CD14-positive monocyte (primary cell): ENCODE measurements around the gene ARFIP2. TPM values are rescaled to one million over a fixed set of nuclear protein-coding genes. Genes with fewer than 3 reads are reported as not detected.

Source experiments
- DNase-seq, 3 donors: peaks; one replicate each; pipeline ENCODE4 v3.0.0-alpha.2; 2011 to 2022
- H2AFZ ChIP-seq: 2 replicates; pipeline ENCODE4 v1.6.0; 2012; ENCODE audit warnings: mild to moderate bottlenecking, low read depth, low read length, inconsistent platforms; ENCODE audit not compliant: insufficient read depth, poor library complexity, severe bottlenecking
- H3K27ac ChIP-seq, 2 donors: 1 replicate in 1 of 2; 2 replicates in 1 of 2; pipeline ENCODE4 v1.5.1; 2012 to 2013; ENCODE audit warnings: low read length in 2 of 2, control low read depth in 1 of 2, inconsistent platforms in 1 of 2, low read depth in 1 of 2, mild to moderate bottlenecking in 1 of 2
- H3K27me3 ChIP-seq, 2 donors: one replicate each; pipeline versions ENCODE4 v1.6.0 to v1.6.1; 2011 to 2013; ENCODE audit warnings: low read length in 2 of 2; ENCODE audit not compliant: control insufficient read depth in 2 of 2, insufficient read depth in 2 of 2
- H3K36me3 ChIP-seq, 2 donors: replicated peaks in 1 of 2; 1 replicate in 1 of 2; 2 replicates in 1 of 2; pipeline versions ENCODE4 v1.5.1 to v1.6.1; 2012 to 2013; ENCODE audit warnings: low read length in 2 of 2, control low read depth in 1 of 2, inconsistent platforms in 1 of 2, mild to moderate bottlenecking in 1 of 2; ENCODE audit not compliant: insufficient read depth in 2 of 2, control insufficient read depth in 1 of 2
- H3K4me1 ChIP-seq, 2 donors: 1 replicate in 1 of 2; 2 replicates in 1 of 2; pipeline versions ENCODE4 v1.5.1 to v1.6.1; 2012 to 2013; ENCODE audit warnings: low read length in 2 of 2, control low read depth in 1 of 2, inconsistent platforms in 1 of 2, mild to moderate bottlenecking in 1 of 2, moderate library complexity in 1 of 2; ENCODE audit not compliant: insufficient read depth in 2 of 2, control insufficient read depth in 1 of 2
- H3K4me2 ChIP-seq: replicated peaks from 2 replicates; pipeline ENCODE3; 2012; ENCODE audit warnings: low read length, moderate library complexity, mild to moderate bottlenecking; ENCODE audit not compliant: poor library complexity, severe bottlenecking; ENCODE audit errors: extremely low read depth
- H3K4me3 ChIP-seq, 3 experiments: fragments of 200-600 bp in 1 of 3; sonication (generic) in 1 of 3; replicated peaks in 1 of 3; 1 replicate in 2 of 3; 2 replicates in 1 of 3; pipeline ENCODE4 v1.5.1; 2011 to 2013; ENCODE audit warnings: low read length in 3 of 3, mild to moderate bottlenecking in 3 of 3, control low read depth in 2 of 3, low read depth in 2 of 3, inconsistent platforms in 1 of 3, moderate library complexity in 1 of 3
- H3K79me2 ChIP-seq: 2 replicates; pipeline ENCODE4 v1.6.0; 2012; ENCODE audit warnings: mild to moderate bottlenecking, control low read depth, inconsistent platforms, low read length, moderate library complexity; ENCODE audit not compliant: insufficient read depth
- H3K9ac ChIP-seq: 2 replicates; pipeline ENCODE4 v1.6.0; 2017; ENCODE audit warnings: low read length, mild to moderate bottlenecking; ENCODE audit not compliant: insufficient read depth, poor library complexity, severe bottlenecking
- H3K9me3 ChIP-seq, 2 donors: replicated peaks in 1 of 2; 1 replicate in 1 of 2; 2 replicates in 1 of 2; pipeline versions ENCODE4 v1.5.1 to v1.6.1; 2012 to 2013; ENCODE audit warnings: low read length in 2 of 2, control low read depth in 1 of 2; ENCODE audit not compliant: control insufficient read depth in 1 of 2, insufficient read depth in 1 of 2
- H4K20me1 ChIP-seq: 2 replicates; pipeline ENCODE4 v1.6.0; 2012; ENCODE audit warnings: mild to moderate bottlenecking, low read length, control low read depth, moderate library complexity; ENCODE audit not compliant: insufficient read depth
- H3K27ac Mint-ChIP-seq, 7 donors: one replicate each; pipeline ENCODE4 v1.8.0; 2020; ENCODE audit warnings: mild to moderate bottlenecking in 7 of 7, mixed read lengths in 7 of 7, moderate library complexity in 6 of 7, inconsistent platforms in 2 of 7
- H3K27me3 Mint-ChIP-seq, 3 donors: one replicate each; pipeline ENCODE4 v1.8.0; 2021 to 2022; ENCODE audit warnings: low read depth in 3 of 3, mild to moderate bottlenecking in 3 of 3, mixed read lengths in 3 of 3, moderate library complexity in 3 of 3, inconsistent platforms in 1 of 3
- H3K36me3 Mint-ChIP-seq, 2 donors: one replicate each; pipeline ENCODE4 v1.8.0; 2020; ENCODE audit warnings: mixed read lengths in 2 of 2, inconsistent platforms in 1 of 2, mild to moderate bottlenecking in 1 of 2
- H3K4me1 Mint-ChIP-seq: one replicate; pipeline ENCODE4 v1.8.0; 2020; ENCODE audit warnings: mild to moderate bottlenecking, mixed read lengths
- H3K4me3 Mint-ChIP-seq, 2 donors: one replicate each; pipeline ENCODE4 v1.8.0; 2020; ENCODE audit warnings: mild to moderate bottlenecking in 2 of 2, mixed read lengths in 2 of 2, moderate library complexity in 1 of 2
- H3K9me3 Mint-ChIP-seq, 7 donors: one replicate each; pipeline ENCODE4 v1.8.0; 2020 to 2022; ENCODE audit warnings: mixed read lengths in 7 of 7, mild to moderate bottlenecking in 6 of 7, moderate library complexity in 6 of 7, inconsistent platforms in 2 of 7
- WGBS: methylation state at CpG from one replicate; pipeline ENCODE4 v1.1.5; 2013; ENCODE audit warnings: missing lambda C conversion rate; ENCODE audit not compliant: insufficient coverage; 5-methylcytosine and 5-hydroxymethylcytosine counted together
- intact Hi-C, 2 donors: fragments of 100-400 bp; cut with micrococcal nuclease; formaldehyde crosslinking; loops; one replicate each; pipeline versions ENCODE4 v1.15.0 to v1.15.1; 2023
- polyA plus RNA-seq, 3 donors: library from polyadenylated mRNA; depleted of rRNA in 1 of 3; unstranded in 2 of 3; stranded (reverse) in 1 of 3; fragments of 300-500 nt in 2 of 3; fragments of >200 nt in 1 of 3; fragmentation: Illumina TruSeq in 2 of 3; gene quantifications; 1 replicate in 2 of 3; 2 replicates in 1 of 3; pipeline ENCODE4 v1.2.3, GENCODE V29; 2012 to 2021
- TF ChIP-seq, protein P1 (sequence below): fragments of 200-600 bp; IDR thresholded peaks from one replicate; pipeline ENCODE4 v1.8.0; 2022; ENCODE audit warnings: antibody characterized with exemption, mild to moderate bottlenecking

ARFIP2 gene
- polyA plus RNA-seq, 3 donors, result 21.6 to 43.8 (median 27.2) TPM

DNA sequence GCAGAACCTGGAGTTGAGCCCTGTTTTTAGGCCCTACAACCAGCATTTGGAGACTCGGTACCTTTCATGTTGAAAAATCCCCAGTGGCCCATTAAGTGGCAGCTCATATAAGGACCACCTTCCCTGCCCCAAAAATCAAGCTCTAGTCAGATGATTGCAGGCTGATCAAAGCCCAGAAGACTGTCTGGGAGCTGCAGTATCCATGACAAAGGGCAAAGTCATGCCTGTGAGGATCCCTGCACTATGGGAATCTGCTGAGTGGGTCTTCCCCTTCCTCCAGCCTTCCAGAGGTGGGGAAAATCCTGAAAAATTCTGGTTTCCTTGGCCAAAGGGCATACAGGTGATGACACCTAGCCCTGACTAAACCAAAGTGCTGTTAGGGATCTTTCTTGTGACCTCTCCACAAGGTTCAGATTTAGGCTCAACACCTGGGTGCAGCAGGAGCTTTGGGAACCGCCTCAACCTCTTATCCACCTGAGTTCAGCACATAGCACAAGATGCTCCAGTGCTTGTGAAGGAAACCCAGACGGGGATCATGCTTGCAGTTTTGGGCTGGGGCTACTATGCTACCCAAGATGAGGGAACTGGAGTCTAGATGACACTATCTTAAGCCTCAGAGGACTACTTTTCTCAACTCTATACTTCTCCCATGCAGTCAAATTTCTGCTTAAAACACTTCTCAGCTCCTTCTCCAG is 6.2 kb downstream of the ARFIP2 start:
- no peak overlapping the region for H3K27ac ChIP-seq
- no peaks in the 10 kb centered on the region for H3K9me3 ChIP-seq
- Mint-ChIP-seq H3K36me3 (peaks cover 22 to 26% of the 10 kb centered on the region in 2 donors), H3K4me3 (no peak overlapping the region), H3K27me3 (peaks cover 0 to 7% (median 1%) of the 10 kb centered on the region in 3 donors), H3K9me3 (peaks cover 0 to 2% (median 0%) of the 10 kb centered on the region in 7 donors), H3K27ac (peak overlapping the region in 5 of 7 donors; percentile 9 to 87 (median 65)), H3K4me1 (peaks cover 32% of the 10 kb centered on the region)
- H3K4me1 ChIP-seq, result peaks cover 14 to 15% of the 10 kb centered on the region in 2 donors
- peaks cover 9% of the 10 kb centered on the region for H3K79me2 ChIP-seq
- intact Hi-C loops, result loop anchor here in 1 of 2 donors (10.0 kb wide), 1 partner anchor 1510 kb away; the partner anchor contains the start of gene EIF3F
- H3K27me3 ChIP-seq, result no peaks in the 10 kb centered on the region
- no peak overlapping the region for H3K4me2 ChIP-seq
- H3K36me3 ChIP-seq, result peaks cover 22 to 29% of the 10 kb centered on the region in 2 donors
- TF ChIP-seq, protein P1, sequence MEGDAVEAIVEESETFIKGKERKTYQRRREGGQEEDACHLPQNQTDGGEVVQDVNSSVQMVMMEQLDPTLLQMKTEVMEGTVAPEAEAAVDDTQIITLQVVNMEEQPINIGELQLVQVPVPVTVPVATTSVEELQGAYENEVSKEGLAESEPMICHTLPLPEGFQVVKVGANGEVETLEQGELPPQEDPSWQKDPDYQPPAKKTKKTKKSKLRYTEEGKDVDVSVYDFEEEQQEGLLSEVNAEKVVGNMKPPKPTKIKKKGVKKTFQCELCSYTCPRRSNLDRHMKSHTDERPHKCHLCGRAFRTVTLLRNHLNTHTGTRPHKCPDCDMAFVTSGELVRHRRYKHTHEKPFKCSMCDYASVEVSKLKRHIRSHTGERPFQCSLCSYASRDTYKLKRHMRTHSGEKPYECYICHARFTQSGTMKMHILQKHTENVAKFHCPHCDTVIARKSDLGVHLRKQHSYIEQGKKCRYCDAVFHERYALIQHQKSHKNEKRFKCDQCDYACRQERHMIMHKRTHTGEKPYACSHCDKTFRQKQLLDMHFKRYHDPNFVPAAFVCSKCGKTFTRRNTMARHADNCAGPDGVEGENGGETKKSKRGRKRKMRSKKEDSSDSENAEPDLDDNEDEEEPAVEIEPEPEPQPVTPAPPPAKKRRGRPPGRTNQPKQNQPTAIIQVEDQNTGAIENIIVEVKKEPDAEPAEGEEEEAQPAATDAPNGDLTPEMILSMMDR, result no peak
- H3K4me3 ChIP-seq, result no peak overlapping the region
- 93% methylated on average over 3 of the region's 3 CpGs for WGBS
- no peaks in the 10 kb centered on the region for H4K20me1 ChIP-seq
- no peak overlapping the region for H3K9ac ChIP-seq
- H2AFZ ChIP-seq, result no peak overlapping the region
- no peak for DNase-seq

DNA sequence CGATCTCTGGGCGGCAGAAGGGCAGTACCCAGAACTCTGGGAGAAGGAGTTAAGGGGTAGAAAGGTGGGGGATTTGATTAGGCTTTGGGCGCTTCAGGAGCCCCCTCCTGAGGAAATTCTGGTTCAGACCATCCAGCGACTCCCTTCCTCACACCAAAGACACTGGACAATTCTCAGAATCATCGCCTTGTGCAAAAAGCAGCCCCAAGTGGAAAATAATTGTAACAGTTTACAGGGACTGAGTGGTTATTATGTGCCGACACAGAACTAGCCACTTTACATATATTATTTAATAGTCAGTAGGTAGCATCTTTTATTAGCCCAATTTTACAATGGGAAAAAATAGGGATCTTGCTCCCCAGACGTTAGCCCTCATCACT is 6.7 kb downstream of the ARFIP2 start:
- peak overlapping the region; percentile 83 to 89 for H3K4me3 Mint-ChIP-seq

More for the DNA sequence above, 6.7 kb downstream of the ARFIP2 start:
- Histone ChIP-seq H2AFZ (peak overlapping the region; percentile 91), H3K9me3 (no peaks in the 10 kb centered on the region), H3K36me3 (peaks cover 22 to 29% of the 10 kb centered on the region in 2 donors), H3K4me2 (peak overlapping the region; percentile 84), H3K9ac (peak overlapping the region; percentile 79), H4K20me1 (no peaks in the 10 kb centered on the region), H3K79me2 (peaks cover 9% of the 10 kb centered on the region), H3K4me1 (peaks cover 18 to 19% of the 10 kb centered on the region in 2 donors), H3K4me3 (peak overlapping the region; percentile 29 to 87 (median 51)), H3K27ac (peak overlapping the region; percentile 61 to 63), H3K27me3 (no peaks in the 10 kb centered on the region)
- intact Hi-C loops, result loop anchor here in 1 of 2 donors (10.0 kb wide), 1 partner anchor 1510 kb away; the partner anchor contains the start of gene EIF3F
- Mint-ChIP-seq H3K4me1 (peaks cover 27% of the 10 kb centered on the region), H3K9me3 (no peaks in the 10 kb centered on the region), H3K36me3 (peaks cover 22 to 26% of the 10 kb centered on the region in 2 donors), H3K27ac (peak overlapping the region; percentile 66 to 91 (median 78)), H3K27me3 (peaks cover 0 to 7% (median 1%) of the 10 kb centered on the region in 3 donors)
- 43% methylated on average over 1 of the region's 7 CpGs for WGBS
- no peak for DNase-seq
- TF ChIP-seq, protein P1, result no peak
